Body of pancreas (tissue), 4 donors: ENCODE results near the gene EIF5A.

Experiments used
- POLR2A ChIP-seq, 3 donors: fragments of 450-650 bp; IDR thresholded peaks; one replicate each; pipeline ENCODE4 v1.6.1; 2016; ENCODE audit warnings: antibody characterized with exemption in 3 of 3, mild to moderate bottlenecking in 2 of 3
- TF ChIP-seq, protein P1 (sequence below), 7 experiments: fragments of 450-650 bp in 4 of 7; fragments of 200-600 bp in 3 of 7; sonication (generic) in 3 of 7; IDR thresholded peaks; one replicate each; pipeline ENCODE4 v1.5.1; 2016 to 2019; ENCODE audit warnings: antibody characterized with exemption in 7 of 7

DNA sequence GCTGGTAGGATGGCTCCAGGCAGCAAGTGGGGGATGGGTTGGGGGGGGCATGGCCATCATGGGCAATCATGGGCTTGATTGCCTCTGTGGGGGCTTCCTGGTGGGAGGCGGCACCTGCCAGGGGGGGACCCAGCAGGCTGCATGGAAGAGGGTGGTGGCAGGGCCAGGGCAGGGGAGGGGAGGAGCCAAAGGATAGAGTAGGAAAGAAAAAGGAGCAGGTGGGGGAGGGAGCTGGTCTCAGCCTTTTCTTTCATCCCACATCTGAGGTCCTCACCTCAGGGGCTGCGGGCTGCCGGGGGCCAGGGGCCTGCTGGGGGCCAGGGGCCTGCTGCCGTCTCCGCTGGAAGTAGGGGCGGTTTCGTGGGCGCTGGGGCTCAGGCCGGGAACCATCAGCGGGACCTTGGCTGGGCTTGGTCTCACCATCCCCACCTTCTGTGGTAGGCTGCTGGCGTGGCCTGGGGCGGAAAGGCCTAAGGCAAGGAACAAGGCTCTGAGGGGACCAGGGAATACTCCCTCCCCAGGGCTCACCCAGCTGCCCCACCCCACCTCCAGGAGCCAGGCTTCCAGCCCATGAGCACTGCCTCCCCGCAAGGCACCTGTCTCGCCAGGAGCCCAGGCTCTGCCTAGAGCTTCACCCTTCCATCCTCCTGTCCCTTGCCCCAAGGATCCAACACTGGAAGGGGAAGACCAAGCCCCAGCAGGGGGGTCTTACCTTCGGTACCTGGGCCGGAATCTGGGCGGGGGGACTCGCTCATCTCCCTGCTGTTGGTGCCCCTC is 18.0 kb upstream of the EIF5A start:
- no peak for TF ChIP-seq POLR2A (IDR thresholded peaks at IDR 0.05)
- TF ChIP-seq, protein P1, sequence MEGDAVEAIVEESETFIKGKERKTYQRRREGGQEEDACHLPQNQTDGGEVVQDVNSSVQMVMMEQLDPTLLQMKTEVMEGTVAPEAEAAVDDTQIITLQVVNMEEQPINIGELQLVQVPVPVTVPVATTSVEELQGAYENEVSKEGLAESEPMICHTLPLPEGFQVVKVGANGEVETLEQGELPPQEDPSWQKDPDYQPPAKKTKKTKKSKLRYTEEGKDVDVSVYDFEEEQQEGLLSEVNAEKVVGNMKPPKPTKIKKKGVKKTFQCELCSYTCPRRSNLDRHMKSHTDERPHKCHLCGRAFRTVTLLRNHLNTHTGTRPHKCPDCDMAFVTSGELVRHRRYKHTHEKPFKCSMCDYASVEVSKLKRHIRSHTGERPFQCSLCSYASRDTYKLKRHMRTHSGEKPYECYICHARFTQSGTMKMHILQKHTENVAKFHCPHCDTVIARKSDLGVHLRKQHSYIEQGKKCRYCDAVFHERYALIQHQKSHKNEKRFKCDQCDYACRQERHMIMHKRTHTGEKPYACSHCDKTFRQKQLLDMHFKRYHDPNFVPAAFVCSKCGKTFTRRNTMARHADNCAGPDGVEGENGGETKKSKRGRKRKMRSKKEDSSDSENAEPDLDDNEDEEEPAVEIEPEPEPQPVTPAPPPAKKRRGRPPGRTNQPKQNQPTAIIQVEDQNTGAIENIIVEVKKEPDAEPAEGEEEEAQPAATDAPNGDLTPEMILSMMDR (IDR thresholded peaks at IDR 0.05) = no peak
